ENCODE results near the gene LMNTD2. TPM values are rescaled to one million over a fixed set of nuclear protein-coding genes. Genes with fewer than 3 reads are reported as not detected.
A peak's percentile ranks its signal among the peaks of the same experiment; 100 is the strongest.

The LMNTD2 gene, protein sequence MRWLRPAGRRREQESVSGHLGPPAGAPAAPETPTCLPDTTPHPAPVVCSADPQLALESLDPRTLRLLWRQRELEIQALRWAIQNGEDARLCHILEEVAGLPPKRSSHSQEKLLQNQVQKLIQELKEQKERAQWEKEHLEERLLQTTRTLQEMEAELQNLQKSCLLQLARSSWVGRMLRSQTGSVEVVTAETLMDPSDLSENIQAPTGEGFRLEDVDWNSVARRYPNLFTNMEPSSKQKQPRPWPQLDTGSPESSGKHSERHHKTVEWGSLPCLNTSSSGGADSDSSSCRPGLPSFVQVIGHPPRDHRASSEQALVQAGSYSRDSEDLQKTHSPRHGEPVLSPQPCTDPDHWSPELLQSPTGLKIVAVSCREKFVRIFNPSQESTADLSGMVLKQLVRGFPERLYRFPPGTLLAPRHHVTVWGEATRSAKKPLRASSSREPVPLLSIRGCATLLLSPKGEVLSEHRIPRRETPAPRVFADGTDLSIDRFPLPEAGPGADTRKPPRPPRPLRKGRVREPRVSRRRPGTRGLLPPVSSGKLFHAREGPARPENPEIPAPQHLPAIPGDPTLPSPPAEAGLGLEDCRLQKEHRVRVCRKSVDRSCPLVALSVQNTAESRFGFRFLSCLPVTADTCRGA
- 0.82 TPM for total RNA-seq

DNA sequence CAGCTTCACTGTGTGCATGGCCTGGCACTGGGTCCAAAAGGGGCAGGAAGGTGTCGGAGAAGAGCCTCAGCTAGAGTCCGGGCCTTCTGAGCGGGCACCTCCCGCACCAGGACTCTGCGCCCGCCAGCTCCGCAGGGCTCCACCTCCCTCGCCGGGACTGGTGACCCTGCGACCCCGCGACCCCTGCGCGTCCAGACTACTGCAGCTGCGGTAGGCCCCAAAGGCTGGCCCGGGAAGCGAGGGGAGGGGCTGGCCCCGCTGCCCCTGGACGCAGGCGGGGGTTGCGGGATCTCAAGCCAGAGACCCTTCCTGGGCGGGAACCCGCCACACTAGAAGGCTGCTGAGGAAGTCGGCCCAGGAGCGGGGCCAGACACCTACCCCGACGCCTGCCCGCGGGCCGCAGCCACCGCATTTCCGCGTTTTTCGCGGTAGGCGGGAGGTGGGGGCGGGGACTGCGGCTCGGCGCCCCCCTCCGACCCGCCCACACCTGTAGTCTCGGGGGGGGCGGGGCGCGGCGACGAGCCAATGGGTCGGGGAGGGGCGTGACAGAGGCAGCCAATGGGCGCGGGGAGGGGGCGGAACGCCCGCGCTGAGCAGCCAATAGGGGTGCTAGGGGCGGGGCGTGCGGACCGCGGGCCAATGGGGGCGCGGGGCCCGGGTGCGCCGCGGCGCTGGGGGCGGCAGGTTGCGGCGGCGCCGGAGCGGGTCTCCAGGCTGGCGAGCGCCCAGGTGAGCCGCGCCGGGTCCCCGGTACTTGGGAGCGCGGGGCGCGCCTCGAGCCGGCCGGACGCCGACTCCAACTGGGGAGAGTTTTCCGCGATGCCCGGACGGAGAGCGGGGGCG, at the start of gene LMNTD2, which contains the start of gene RASSF7:
Gene LMNTD2 (minus strand): TSS at position 434 of the 843 bp plus-strand sequence. CDS start 22 bp downstream, at position 412.
Gene RASSF7 (plus strand): TSS at position 666 of the 843 bp plus-strand sequence. CDS start 799 bp downstream, outside the sequence.
- DNase-seq, result peak; percentile 92

DNA sequence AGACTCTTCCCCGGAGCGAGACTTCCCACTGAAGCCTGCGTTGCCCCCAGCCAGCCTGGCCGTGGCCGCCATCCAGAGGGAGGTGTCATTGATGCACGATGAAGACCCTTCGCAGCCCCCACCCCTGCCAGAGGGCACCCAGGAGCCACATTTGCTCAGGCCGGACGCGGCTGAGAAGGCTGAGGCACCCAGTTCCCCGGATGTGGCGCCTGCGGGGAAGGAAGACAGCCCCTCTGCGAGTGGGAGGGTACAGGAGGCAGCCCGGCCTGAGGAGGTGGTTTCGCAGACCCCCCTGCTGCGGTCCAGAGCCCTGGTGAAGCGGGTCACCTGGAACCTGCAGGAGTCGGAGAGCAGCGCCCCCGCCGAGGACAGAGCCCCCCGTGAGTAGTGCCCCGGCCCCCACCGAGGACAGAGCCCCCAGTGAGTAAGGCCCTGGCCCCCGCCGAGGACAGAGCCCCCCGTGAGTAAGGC, 48.8 kb upstream of the LMNTD2 start:
- no peak for DNase-seq

DNA sequence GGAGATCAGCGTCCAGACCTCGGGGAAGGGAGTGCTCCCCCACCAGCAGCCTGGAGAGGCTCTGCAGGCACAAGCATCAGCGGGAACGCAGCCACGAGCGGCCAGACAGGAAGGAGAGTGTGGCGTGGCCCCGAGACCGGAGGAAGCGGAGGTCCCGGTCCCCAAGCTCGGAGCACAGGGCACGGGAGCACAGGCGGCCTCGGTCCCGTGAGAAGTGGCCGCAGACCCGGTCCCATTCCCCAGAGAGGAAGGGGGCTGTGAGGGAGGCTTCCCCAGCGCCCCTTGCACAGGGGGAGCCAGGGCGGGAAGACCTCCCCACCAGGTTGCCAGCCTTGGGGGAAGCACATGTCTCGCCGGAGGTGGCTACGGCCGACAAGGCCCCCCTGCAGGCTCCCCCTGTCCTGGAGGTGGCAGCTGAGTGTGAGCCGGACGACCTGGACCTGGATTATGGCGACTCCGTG, 48.3 kb upstream of the LMNTD2 start:
- DNase-seq, result no peak

DNA sequence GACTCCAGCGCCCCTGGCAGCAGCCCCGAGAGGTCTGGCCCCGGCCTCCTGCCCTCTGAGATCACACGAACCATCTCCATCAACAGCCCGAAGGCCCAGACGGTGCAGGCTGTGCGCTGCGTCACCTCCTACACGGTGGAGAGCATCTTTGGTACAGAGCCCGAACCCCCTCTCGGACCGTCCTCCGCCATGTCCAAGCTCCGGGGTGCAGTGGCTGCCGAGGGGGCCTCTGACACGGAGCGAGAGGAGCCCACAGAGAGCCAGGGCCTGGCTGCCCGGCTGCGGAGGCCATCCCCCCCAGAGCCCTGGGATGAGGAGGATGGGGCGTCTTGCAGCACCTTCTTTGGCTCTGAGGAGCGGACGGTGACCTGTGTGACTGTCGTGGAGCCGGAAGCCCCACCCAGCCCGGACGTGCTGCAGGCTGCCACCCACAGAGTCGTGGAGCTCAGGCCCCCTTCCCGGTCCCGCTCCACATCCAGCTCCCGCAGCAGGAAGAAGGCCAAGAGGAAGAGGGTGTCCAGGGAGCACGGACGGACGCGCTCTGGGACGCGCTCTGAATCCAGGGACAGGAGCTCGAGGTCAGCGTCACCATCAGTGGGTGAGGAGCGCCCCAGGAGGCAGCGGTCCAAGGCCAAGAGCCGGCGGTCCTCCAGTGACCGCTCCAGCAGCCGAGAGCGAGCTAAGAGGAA, 47.6 kb upstream of the LMNTD2 start:
- DNase-seq, result no peak

DNA sequence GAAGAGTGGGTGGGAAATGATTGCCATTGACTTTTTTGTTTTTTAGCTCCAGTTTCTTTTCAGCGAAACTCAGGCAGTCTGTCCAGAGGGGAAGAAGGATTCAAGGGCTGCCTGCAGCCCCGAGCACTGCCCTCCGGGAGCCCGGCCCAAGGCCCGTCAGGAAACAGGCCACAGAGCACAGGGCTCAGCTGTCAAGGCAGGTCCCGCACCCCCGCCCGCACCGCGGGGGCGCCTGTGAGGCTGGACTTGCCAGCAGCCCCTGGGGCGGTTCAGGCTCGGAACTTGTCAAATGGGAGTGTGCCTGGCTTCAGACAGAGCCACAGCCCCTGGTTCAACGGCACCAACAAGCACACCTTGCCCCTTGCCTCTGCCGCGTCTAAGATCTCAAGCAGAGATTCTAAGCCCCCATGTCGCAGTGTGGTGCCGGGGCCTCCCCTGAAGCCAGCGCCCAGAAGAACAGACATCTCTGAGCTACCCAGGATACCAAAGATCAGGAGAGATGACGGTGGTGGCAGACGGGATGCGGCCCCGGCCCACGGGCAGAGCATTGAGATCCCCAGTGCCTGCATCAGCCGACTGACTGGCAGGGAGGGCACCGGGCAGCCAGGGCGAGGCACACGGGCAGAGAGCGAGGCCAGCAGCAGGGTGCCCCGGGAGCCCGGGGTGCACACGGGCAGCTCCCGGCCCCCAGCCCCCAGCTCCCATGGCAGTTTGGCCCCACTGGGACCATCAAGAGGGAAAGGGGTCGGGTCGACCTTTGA, 46.7 kb upstream of the LMNTD2 start:
- DNase-seq, result no peak

DNA sequence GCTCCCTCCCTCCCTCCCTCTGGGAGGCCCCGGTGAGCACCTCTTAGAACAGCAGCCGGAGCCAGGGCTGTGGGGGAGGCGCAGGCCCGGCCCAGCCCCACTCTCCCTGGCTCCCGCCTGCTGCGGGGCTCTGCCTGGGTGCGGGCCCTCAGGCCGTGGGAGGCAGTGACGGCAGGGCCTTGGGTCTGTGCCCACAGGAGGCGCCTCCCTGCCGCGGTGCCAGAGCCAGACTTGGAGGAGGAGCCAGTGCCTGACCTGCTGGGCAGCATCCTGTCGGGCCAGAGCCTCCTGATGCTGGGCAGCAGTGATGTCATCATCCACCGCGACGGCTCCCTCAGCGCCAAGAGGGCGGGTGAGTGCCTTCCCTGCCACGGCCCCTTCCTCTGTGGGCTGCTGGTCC, 45.7 kb upstream of the LMNTD2 start:
- no peak for DNase-seq

DNA sequence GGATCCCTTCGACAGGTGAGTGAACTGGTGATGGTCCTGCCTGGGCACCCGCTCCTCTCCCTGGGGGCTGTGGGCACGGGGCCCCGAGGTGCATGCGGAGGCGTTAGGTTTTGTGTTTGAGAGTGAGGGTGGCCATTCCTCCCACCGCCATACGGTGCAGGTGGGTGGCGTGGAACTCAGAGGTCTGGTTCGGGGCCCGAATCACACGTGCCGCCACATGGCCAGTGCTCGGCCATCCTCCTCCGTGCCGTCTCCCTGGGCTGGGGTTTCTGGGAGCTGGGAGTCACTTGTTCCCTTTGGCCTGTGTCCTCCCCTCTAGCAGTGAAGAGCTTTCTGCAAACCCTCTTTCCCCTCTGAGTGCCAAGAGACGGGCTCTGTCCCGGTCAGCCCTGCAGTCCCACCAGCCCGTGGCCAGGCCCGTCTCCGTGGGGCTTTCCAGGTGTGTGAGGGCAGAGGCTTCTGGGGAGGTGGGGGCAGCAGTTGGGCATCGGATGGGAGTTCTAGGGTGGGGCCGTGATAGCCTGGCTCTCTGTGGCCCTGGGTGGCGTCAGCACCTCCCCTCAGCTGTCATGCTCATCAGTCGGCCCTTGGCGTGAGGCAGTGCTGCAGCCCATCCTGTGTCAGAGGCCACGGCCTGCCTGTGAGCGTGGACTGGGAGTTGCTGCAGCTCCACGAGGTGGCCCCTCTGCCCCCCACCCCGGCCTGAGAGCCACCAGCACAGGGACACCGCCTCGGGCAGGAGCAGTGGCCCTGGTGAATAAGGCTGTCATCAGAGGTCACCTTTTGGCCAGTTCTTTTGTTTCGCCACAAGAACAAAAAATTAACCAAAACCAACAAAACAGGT, 45.0 kb upstream of the LMNTD2 start:
- no peak for DNase-seq

DNA sequence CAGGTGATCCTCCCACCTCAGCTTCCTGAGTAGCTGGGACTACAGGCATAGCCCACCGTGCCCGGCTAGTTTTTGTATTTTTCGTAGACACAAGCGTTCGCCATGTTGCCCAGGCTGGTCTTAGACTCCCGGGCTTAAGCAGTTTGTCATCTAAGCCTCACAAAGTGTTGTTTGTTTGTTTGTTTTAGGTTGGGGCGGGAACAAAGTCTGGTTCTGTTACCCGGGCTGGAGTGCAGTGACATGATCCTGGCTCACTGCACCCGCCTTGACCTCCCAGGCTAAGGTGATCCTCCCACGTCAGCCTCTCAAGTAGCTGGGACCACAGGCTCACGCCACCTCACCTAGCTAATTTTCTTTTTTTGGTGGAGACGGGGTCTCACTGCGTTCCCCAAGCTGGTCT, 42.6 kb upstream of the LMNTD2 start:
- no peak for DNase-seq

DNA sequence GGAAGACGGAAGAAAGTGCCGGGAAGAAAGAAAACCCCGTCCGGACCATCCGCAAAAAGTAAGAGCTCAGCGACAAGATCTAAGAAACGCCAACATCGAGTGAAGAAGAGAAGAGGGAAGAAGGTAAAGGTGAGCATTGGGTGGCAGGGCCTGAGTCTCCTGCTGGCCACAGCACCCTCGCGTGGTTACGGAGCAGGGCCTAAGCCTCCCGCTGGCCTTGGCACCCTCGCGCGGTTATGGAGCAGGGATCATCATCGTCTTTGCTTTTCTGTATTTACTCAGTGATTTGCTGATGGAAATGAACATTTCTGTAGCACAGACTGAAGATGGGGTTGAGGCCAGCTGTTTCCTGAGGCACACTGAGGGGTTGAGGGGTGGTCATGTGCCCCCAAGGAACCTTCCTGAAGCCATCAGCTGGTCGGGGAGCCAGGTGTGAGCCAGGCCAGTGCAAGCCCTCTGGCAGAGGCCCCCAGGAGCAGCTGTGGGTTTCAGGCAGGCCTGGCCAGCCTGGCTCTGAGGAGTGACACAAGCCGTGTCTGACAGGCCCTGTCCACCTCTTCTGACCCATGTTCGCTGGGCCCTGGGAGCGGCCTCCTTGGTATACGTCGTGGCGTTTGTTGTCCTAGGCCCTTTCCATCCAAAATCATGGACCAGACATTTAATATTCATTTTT, 41.2 kb upstream of the LMNTD2 start:
- no peak for DNase-seq

DNA sequence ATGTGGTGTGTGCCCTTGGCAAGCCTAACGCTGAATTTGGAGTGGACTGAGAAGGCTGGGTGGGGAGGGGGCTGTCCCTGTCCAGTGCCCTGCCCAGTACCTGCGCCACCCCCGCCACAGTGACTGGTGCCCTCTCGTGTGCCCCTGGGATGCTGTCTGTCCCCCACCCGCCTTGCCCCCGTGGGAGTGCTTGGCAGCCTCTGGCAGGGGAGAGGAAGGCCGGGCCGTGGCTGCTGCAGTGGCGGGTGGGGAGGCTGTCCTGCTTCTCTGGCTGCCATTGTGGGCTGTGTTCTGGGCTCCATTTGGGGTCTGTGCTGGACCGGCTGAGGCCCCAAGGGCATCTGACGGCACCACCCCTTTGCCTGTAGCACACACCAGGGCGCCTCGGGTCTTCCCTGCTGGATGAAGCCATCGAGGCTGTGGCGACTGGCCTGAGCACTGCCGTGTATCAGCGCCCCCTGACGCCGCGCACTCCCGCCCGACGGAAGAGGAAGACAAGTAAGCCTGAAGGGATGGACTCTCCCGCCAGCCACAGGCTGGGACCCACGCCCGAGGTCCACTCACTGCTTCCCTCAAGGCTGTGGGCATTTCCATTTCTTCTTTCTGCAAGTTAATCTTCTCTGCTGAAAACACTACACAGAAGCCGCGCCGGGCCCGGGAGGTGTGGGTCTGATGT, 37.6 kb upstream of the LMNTD2 start:
- no peak for DNase-seq

DNA sequence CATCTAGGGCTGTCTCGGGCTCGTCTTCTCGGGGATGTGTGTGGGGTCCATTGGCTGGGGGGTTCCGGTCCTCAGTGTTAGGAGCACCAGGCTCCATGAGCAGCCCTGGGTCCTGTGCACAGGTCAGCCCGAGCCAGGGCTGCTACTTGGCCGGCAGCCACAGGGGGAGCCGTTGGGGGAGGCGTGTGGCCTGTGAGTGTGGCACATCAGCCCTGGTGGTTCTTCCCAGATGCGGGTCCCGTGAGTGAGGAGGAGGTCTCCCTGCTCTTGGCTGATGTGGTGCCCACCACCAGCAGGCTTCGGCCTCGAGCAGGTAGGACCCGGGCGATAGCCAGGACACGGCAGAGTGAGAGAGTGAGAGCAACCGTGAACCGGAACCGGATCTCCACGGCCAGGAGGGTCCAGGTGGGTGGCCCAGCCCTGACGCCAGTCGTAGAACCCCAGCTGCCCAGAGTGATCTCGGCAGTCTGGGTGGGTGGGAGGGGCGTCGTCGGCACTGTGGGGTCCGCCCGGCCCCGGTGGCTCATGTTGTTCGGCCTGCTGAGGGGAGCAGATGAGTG, 36.7 kb upstream of the LMNTD2 start:
- no peak for DNase-seq

DNA sequence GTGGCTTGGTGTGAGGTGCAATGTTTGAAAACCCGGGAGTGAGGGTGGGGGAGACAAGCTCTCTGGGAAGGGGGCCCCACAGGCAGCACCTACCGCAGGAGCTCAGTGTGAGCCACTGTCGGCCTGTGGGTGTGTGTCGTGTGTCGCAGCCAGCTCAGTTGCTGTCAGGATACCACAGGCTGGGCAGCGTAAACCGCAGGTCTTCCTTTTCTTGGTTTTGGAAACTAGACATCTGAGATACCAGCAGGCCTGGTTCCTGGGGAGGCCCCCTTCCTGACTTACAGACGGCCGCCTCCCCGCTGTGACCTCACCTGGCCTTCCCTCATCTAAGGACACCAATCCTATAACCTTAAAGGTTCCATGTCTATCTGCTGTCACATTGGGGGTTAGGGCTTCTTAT, 35.8 kb upstream of the LMNTD2 start:
- DNase-seq, result no peak

DNA sequence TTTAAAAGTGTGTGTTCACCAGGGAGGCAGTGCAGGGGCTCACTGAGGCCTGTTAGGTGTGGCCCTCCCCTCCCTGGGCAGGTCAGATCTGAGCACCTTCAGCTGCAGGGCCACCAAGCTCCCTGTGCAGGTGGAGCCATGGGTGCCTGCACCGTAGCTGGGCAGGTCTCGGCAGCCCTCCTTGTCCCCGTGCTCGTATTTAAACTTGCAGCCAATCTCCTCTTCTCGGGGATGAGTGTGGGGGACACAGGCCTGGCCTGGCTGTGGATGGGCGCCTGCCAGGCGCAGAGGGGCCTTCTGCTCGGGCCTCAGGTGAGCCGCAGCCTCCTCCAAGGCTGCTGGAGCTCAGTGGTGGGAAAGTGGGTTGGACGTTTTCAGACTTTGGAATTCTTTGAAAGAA, 34.9 kb upstream of the LMNTD2 start:
- no peak for DNase-seq

DNA sequence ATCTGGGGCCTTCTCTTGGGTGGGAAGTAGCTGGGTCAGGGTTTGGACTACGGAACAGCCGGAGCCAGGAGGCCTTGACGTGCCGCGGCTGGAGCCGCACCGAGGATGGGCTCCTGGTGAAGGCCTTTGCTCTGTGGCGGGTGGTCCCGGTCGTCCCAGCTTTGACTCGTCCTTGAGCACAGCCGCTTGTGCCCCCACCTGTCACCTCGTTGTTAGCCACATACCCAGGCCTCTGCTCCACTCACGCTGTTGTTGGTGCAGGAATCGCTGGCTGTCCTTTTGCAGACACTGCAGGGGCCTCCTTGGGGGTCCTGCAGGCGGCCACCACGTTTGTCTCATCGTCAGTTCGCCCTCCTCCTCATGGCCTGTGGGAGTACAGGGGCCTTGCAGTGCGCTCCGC, 32.8 kb upstream of the LMNTD2 start:
- no peak for DNase-seq

DNA sequence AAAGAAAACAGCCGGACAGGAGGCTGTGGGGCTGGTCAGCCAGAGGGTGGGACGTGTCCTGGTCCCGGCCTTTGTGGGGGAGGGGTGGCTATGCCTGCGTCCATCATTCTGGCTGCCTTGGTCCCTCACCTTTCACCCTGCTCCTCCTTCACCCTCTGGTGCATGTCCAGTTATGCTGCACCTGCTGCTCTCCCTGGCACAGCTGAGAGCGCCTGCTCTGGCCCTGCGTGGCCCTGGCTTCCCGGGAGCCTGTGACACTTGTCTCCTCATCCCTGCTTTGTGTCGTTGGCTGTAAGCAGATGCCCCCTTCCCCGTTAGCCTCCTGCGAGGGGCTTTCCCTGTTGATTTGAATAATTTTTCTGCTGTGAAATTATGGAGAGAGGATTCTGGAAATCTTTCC, 32.4 kb upstream of the LMNTD2 start:
- no peak for DNase-seq

DNA sequence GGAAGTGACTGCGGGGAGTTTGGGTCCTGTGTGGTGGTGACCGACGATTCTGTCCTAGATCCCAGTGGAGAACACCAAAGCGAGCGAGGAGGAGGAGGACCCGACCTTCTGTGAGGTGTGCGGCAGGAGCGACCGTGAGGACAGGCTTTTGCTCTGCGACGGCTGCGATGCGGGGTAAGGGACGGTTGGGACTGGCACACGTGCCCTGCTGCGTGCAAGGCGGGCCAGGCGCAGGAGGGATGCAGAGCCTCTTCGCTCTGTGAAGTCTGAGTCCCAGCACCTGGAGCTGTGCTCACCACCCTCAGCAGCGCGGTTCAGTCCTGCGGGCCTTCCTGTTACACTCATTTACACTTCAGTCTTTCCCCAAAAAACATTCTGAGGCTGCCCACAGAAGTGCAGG, 32.0 kb upstream of the LMNTD2 start:
- no peak for DNase-seq

DNA sequence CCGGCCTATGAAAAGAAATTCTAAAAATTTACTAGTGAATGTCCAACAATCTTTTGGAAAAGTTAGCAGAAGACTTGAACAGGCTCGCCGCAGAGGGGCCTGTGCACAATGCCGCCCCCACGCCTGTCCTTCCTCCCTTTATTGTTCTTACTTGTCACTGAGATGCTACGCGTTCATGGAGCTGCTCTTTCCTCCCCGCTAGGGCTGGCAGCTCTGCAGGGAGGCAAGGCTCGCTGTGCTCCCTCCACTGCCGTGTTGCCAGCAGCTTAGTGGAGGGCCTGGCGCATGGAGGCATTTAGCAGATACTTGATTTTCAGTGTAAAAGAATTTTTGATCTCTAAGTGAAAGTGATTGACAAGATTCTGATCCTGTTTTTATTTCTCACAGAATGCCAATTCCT, 30.5 kb upstream of the LMNTD2 start:
- no peak for DNase-seq

DNA sequence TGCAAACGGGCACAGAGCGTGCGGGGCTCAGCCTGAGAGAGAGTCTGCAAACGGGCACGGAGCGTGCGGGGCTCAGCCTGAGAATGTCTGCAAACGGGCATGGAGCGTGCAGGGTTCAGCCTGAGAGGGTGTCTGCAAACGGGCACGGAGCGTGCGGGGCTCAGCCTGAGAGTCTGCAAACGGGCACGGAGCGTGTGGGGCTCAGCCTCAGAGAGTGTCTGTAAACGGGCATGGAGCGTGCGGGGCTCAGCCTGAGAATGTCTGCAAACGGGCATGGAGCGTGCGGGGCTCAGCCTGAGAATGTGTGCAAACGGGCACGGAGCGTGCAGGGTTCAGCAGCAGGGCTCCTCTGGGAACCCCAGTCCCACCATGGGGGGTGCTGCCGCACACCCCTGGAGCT, 29.3 kb upstream of the LMNTD2 start:
- DNase-seq, result no peak

DNA sequence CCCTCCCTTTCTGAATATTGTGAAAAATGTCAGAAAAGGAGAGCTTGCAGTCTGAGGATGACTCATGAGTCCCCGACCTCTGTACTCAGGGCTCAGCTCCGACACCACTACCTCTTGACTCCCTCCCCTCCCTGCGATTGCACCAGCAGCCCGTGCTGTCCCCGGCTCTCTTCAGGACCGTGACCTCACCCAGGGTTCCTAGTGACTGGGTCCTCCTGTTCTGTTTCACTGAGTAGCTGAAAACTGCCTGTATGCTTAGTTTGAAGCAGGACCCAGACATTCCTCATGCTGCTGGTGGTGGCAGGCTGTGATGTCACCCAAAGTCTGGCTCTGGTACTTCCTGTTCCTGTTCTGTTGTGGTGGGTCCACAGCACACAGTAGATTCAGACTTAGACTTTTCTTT, 27.4 kb upstream of the LMNTD2 start:
- DNase-seq, result no peak
